AG10803 (cell line): ENCODE measurements around the gene SRSF9.
"Not testable (repeated sequence)": the region's sequence is repeated elsewhere in the genome, so short reads cannot be mapped to it uniquely, and the experiment has no call there.

Source experiments
- DNase-seq: peaks from one replicate; pipeline ENCODE4 v3.0.0; 2010; ENCODE audit warnings: low read depth
- H3K4me3 ChIP-seq: 2 replicates; pipeline ENCODE4 v1.5.1; 2011; ENCODE audit warnings: mild to moderate bottlenecking, low read length, control low read depth
- CTCF ChIP-seq: conservative IDR thresholded peaks from 2 replicates; pipeline ENCODE4 v1.5.1; 2011; ENCODE audit warnings: mild to moderate bottlenecking, low read length, control low read depth, inconsistent platforms

The SRSF9 gene

GRCh38 chr12:120469450-120470149 is at the start of gene SRSF9:
Gene SRSF9, minus strand, starts transcription at chr12:120469748. Its CDS starts 139 bp downstream, at chr12:120469609.
- peak; percentile 97 for DNase-seq
- TF ChIP-seq CTCF = peak; percentile 77
- H3K4me3 ChIP-seq = peak within 1 kb of the TSS; percentile 91

GRCh38 chr12:120519324-120519723 is 49.8 kb upstream of the SRSF9 start:
- not testable (repeated sequence) for H3K4me3 ChIP-seq, DNase-seq

- TF ChIP-seq CTCF = no peak
- H3K4me3 ChIP-seq = no peak overlapping the region
- no peak for DNase-seq
These were observed 45.9 kb upstream of the SRSF9 start for GRCh38 chr12:120515496-120515895.

GRCh38 chr12:120514002-120514401 is 44.5 kb upstream of the SRSF9 start:
- TF ChIP-seq CTCF = no peak
- no peak overlapping the region for H3K4me3 ChIP-seq
- no peak for DNase-seq

- DNase-seq = no peak
- H3K4me3 ChIP-seq = no peak overlapping the region
- TF ChIP-seq CTCF = no peak
These were observed 39.0 kb upstream of the SRSF9 start for GRCh38 chr12:120508537-120508936.

- no peak for TF ChIP-seq CTCF
- H3K4me3 ChIP-seq = no peak overlapping the region
- no peak for DNase-seq
These were observed 35.0 kb upstream of the SRSF9 start for GRCh38 chr12:120504587-120504986.

GRCh38 chr12:120500581-120500980 is 31.0 kb upstream of the SRSF9 start:
- TF ChIP-seq CTCF = no peak
- DNase-seq = peak; percentile 30
- H3K4me3 ChIP-seq = no peak overlapping the region
